Lower leg skin (tissue), 3 donors: ENCODE measurements around the gene ALDH7A1.

Experiments used
- POLR2A ChIP-seq, 2 donors: fragments of 450-650 bp; IDR thresholded peaks; one replicate each; pipeline ENCODE4 v1.6.1; 2016 to 2017; ENCODE audit warnings: antibody characterized with exemption in 2 of 2, mild to moderate bottlenecking in 1 of 2, moderate library complexity in 1 of 2
- TF ChIP-seq, protein P1 (sequence below), 3 donors: fragments of 450-650 bp; IDR thresholded peaks; one replicate each; pipeline ENCODE4 v1.5.1; 2016; ENCODE audit warnings: antibody characterized with exemption in 3 of 3, mild to moderate bottlenecking in 3 of 3, moderate library complexity in 2 of 3

DNA sequence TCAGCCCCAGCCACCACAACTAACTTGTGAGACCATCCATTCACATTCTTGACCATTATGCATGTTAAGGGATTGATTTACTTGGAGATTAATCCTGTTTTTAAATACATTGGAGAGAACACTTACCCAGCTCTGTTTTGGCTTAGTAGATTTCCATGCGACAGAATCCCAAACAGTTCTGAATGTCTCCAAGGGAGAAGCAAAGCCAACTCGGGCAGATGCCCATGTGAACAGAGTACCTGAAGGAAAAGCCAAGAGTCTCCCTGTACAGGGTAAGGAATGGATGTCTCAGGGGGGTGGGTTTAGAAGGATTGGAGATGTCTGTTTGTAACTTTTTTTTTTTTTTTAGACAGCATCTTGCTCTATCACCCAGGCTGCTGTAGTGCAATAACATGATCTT, 110.8 kb downstream of the ALDH7A1 start:
- TF ChIP-seq, protein P1, sequence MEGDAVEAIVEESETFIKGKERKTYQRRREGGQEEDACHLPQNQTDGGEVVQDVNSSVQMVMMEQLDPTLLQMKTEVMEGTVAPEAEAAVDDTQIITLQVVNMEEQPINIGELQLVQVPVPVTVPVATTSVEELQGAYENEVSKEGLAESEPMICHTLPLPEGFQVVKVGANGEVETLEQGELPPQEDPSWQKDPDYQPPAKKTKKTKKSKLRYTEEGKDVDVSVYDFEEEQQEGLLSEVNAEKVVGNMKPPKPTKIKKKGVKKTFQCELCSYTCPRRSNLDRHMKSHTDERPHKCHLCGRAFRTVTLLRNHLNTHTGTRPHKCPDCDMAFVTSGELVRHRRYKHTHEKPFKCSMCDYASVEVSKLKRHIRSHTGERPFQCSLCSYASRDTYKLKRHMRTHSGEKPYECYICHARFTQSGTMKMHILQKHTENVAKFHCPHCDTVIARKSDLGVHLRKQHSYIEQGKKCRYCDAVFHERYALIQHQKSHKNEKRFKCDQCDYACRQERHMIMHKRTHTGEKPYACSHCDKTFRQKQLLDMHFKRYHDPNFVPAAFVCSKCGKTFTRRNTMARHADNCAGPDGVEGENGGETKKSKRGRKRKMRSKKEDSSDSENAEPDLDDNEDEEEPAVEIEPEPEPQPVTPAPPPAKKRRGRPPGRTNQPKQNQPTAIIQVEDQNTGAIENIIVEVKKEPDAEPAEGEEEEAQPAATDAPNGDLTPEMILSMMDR (IDR thresholded peaks at IDR 0.05) = no peak
- no peak for TF ChIP-seq POLR2A (IDR thresholded peaks at IDR 0.05)
